ENCODE results near the gene MYH10. TPM values are rescaled to one million over a fixed set of nuclear protein-coding genes. Genes with fewer than 3 reads are reported as not detected.
"Not testable (repeated sequence)": the region's sequence is repeated elsewhere in the genome, so short reads cannot be mapped to it uniquely, and the experiment has no call there.

Gene MYH10
- total RNA-seq, 1 donor from 2014 or later = 13.2 TPM

DNA sequence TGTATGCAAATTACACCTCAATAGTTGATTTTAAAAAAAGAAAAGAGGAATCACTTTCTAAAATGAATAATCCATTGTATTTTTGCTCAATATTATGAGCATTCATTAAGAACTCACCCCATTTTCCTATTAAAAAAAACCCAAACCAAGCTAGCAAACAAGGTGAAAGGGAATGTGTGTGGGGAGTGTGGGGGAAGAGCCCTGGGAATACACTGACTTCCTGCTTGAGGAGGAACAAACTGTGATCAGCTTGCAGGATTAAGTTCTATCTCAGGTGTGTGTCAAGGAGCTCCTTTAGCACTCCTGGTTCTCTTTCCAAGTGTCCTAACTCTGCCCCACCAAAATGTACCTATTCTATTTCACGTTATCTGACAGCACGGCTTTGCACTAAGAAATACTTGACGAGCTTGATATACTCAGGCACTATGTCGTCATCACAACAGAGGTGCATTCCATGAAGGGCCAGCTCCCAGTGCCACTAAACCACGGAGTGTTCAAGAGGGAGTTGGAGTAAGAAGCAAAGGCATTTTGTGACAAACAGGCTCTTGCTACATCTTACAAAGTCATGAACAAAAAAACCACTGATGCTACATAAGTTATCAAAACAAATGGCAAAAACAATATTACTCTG lies 73.2 kb downstream of the MYH10 start:
- intact Hi-C loops (cut with micrococcal nuclease) = no loop called here
- Mint-ChIP-seq H3K36me3 (ENCODE audit: low read depth) (no peaks in the 10 kb centered on the region), H3K9me3 (no peaks in the 10 kb centered on the region), H3K4me3 (ENCODE audit: low read depth) (no peak overlapping the region), H3K27ac (no peak overlapping the region), H3K27me3 (ENCODE audit: low read depth) (peaks cover 1% of the 10 kb centered on the region), H3K4me1 (ENCODE audit: low read depth) (no peaks in the 10 kb centered on the region)
- no peak for DNase-seq (ENCODE audit: low spot score)

DNA sequence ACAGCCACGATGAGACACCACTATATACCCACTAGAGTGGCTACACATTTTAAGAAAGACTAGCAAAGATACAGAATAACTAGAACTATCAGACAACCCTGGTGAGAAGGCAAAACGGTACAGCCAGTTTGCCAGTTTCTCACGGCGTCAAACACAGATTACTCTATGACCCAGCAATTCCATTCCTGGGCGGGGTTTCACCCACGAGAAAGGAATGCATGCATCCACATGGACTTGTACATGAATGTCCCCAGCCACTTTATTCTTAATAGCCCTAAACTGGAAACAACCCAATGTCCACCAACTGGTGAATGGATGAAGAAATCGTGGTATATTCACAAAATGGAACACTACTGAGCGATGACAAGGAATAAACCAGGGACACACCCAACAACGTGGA lies 74.5 kb downstream of the MYH10 start:
- no peaks in the 10 kb centered on the region for H3K36me3 Mint-ChIP-seq (ENCODE audit: low read depth)
- DNase-seq (ENCODE audit: low spot score) = no peak
- H3K9me3 Mint-ChIP-seq = no peaks in the 10 kb centered on the region
- no peak overlapping the region for H3K27ac Mint-ChIP-seq
- intact Hi-C loops (cut with micrococcal nuclease) = no loop called here
- no peak overlapping the region for H3K4me3 Mint-ChIP-seq (ENCODE audit: low read depth)
- H3K4me1 Mint-ChIP-seq (ENCODE audit: low read depth) = no peaks in the 10 kb centered on the region
- peaks cover 1% of the 10 kb centered on the region for H3K27me3 Mint-ChIP-seq (ENCODE audit: low read depth)

DNA sequence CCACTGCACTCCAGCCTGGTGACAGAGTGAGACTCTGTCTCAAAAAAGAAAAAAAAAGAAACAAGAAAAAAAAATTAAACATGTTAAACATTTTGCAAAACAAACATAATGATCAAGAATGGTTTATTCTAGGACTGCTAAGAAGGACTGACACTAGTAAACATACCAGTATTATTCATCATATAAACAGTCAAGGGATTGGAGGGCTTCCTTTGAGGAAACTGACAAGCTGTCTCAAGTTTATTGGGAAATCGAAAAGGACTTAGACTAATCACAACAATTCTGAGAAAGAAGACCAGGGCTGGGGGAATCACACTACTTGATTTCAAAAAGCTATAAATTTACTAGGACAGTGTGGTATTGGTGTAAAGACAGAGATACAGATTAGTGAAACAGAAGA lies 75.5 kb downstream of the MYH10 start:
- peaks cover 1% of the 10 kb centered on the region for H3K27me3 Mint-ChIP-seq (ENCODE audit: low read depth)
- intact Hi-C loops (cut with micrococcal nuclease) = no loop called here
- H3K36me3 Mint-ChIP-seq (ENCODE audit: low read depth) = no peaks in the 10 kb centered on the region
- no peak for DNase-seq (ENCODE audit: low spot score)
- no peaks in the 10 kb centered on the region for H3K9me3 Mint-ChIP-seq
- no peak overlapping the region for H3K4me3 Mint-ChIP-seq (ENCODE audit: low read depth)
- H3K4me1 Mint-ChIP-seq (ENCODE audit: low read depth) = no peaks in the 10 kb centered on the region
- no peak overlapping the region for H3K27ac Mint-ChIP-seq

DNA sequence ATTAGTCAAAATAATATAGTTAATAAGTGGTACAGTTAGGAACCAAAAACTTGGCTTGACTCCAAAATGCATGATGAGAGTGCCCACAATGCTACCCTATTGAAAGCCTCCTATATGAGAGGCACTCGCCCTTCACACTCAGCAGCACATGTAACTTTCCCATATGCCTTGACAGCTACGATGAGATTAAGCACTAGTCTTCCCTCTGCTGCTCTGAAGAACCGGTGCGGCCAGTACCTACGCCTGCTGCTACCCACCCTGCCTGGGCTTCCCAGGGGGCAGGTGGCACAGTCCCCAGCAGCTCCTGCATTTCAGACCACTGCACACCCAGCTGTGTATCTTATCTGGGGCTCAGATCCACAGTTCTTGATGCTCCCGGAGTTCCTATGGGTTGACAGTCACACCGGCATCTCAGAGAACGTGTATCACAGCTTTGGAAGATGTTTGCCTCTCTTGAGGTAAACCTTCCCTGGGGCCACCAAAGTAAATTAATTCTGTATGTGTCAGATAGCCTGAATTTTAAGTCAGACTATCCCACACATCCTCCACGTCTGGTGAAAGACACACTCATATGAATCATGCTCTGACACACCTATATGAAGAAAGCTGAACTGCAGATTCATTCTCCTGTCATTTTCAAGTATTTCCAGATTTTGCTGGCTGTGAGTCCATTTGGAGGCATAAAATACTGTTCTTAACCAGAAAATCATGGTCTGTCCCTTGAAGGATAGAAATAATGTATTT lies 77.8 kb downstream of the MYH10 start:
- Mint-ChIP-seq H3K4me1 (ENCODE audit: low read depth) (no peaks in the 10 kb centered on the region), H3K27me3 (ENCODE audit: low read depth) (peaks cover 1% of the 10 kb centered on the region), H3K27ac (no peak overlapping the region), H3K9me3 (no peaks in the 10 kb centered on the region), H3K4me3 (ENCODE audit: low read depth) (no peak overlapping the region), H3K36me3 (ENCODE audit: low read depth) (no peaks in the 10 kb centered on the region)
- no peak for DNase-seq (ENCODE audit: low spot score)
- intact Hi-C loops (cut with micrococcal nuclease) = no loop called here

DNA sequence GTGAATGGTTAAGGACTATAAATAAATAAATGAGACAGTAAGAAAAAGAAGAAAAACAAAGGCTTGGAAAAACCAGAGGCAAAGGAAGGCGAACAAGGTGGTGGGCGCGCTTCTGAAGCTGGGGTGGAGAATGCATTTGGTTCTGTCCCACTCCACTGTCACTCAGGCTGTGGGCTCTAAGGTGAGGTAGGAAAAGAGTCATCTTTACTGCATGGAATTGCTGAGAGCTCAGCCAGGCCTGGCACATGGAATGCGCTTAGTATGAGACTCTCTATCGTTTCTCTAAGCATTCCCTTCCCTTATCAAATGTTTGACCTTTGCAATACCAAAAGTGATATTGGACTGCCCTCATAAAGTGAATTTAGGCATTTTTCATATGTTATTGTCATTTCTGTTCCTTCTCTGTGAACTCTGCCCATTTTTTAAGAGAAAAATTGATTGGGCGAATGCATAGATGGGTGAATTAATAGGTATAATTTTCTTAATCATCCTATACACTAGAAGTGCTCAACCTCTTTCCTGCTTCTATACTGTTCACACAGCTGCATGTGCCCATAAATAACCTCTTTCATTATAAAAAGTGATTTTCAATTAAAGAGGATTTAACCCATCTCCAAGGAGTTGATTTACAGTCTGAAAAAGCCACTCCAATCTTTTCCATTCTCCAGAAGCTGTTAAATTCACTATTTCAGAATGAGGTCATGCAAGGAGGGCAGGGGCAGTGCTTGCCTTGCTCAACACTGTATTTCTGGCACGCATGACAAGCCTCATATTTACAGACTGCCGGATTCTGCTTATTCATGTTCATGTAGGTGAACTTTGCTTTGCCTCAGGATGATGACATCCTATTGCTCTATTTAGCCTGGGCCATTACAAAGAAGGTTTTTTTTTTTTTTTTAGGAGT lies 87.7 kb downstream of the MYH10 start:
- H3K4me3 Mint-ChIP-seq (ENCODE audit: low read depth) = no peak overlapping the region
- no peak overlapping the region for H3K27ac Mint-ChIP-seq
- DNase-seq (ENCODE audit: low spot score) = no peak
- intact Hi-C loops (cut with micrococcal nuclease) = no loop called here
- H3K27me3 Mint-ChIP-seq (ENCODE audit: low read depth) = no peaks in the 10 kb centered on the region
- no peaks in the 10 kb centered on the region for H3K9me3 Mint-ChIP-seq
- no peaks in the 10 kb centered on the region for H3K4me1 Mint-ChIP-seq (ENCODE audit: low read depth)
- no peaks in the 10 kb centered on the region for H3K36me3 Mint-ChIP-seq (ENCODE audit: low read depth)

DNA sequence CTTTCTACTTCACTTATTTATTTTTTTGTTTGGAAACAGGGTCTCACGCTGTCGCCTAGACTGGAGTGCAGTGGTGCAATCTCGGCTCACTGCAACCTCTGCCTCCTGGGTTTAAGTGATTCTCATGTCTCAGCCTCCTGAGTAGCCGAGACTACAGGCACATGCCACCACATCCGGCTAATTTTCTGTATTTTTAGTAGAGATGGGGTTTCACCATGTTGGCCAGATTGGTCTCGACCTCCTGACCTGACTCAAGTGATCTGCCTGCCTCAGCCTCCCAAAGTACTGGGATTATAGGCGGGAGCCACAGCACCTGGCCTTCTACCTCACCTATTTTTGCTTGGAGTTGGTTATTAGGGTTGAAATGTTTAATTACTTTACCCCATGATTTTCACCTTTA lies 90.5 kb downstream of the MYH10 start:
- H3K4me1 Mint-ChIP-seq (ENCODE audit: low read depth); H3K27ac Mint-ChIP-seq; H3K9me3 Mint-ChIP-seq; H3K4me3 Mint-ChIP-seq (ENCODE audit: low read depth); intact Hi-C loops (cut with micrococcal nuclease); H3K36me3 Mint-ChIP-seq (ENCODE audit: low read depth); DNase-seq (ENCODE audit: low spot score); H3K27me3 Mint-ChIP-seq (ENCODE audit: low read depth): not testable (repeated sequence)

DNA sequence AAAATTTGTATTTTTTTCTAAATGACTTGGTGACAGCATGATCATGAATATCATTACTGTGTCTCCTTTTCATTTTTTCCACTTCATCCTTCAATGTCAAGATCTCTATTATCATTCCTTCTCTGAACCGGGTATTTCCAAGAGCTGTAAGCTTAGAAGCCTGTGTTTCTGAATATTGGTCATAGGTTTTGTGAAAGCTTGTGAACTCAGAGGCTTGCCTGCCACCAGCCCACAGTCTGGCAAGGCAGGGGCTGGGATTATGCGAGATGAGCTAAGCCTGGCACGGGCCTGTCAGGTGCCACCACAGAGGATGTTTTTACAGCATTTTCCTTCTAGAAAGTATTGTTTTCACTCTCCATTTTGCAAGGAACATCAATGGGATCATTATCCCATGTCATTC lies 92.8 kb downstream of the MYH10 start:
- Mint-ChIP-seq H3K4me1 (ENCODE audit: low read depth) (no peaks in the 10 kb centered on the region), H3K27ac (no peak overlapping the region), H3K36me3 (ENCODE audit: low read depth) (no peaks in the 10 kb centered on the region), H3K27me3 (ENCODE audit: low read depth) (no peaks in the 10 kb centered on the region), H3K4me3 (ENCODE audit: low read depth) (no peak overlapping the region), H3K9me3 (no peaks in the 10 kb centered on the region)
- DNase-seq (ENCODE audit: low spot score) = no peak
- intact Hi-C loops (cut with micrococcal nuclease) = no loop called here

DNA sequence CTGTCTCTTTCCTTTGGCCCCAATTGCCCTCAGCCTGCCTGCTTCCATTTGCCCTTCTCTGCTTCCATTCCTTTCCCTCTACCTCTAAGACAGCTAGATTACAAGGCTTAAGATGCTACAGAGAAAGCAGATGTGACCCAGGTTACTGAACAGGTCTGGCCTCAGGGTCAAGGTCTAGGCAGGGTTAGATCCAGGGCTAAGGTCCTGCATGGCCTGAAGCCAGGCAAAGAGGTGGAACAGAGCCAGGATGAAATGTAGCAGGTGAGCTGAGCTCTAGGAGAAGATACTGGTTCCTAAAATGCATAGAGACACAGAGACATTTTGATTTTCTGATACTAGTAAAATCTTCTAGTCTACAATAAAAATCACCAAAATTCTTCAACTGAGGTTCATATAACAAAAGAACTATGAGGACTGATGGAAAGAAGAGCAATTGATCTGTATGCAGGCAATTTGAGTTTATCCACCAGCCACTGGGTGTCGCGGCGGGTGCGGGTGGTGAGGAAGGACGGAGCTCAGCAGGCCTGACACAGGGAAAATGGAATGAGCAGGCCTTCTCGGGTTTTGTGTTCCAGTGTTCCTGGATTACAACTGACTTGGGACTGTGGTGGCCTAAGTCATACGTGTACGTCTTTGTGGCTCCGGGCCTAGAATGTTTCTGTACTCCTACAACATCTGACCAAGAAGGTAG lies 95.9 kb downstream of the MYH10 start:
- H3K27ac Mint-ChIP-seq = no peak overlapping the region
- no peak for DNase-seq (ENCODE audit: low spot score)
- H3K27me3 Mint-ChIP-seq (ENCODE audit: low read depth) = no peaks in the 10 kb centered on the region
- H3K4me3 Mint-ChIP-seq (ENCODE audit: low read depth) = no peak overlapping the region
- no peaks in the 10 kb centered on the region for H3K36me3 Mint-ChIP-seq (ENCODE audit: low read depth)
- intact Hi-C loops (cut with micrococcal nuclease) = no loop called here
- no peaks in the 10 kb centered on the region for H3K9me3 Mint-ChIP-seq
- no peaks in the 10 kb centered on the region for H3K4me1 Mint-ChIP-seq (ENCODE audit: low read depth)

DNA sequence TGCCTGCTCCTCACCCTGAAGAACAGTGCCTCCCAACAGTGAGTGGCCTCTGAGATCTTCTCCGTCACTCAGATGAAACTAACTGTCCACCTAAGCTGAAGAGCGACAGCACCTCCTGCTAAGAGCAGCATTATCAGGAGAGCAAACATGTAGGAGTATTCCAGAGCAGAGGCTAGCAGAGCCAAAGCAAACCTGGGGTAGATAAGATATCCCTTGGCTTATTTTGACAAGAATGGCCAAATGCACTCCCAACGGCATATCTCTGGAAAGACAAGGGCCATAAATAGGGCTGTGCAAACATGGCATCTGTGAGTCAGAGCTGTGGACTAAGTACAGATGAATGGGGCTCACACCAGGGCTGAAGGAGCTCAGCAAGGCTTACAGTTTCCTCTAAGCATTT lies 98.5 kb downstream of the MYH10 start:
- Mint-ChIP-seq H3K27ac (no peak overlapping the region), H3K4me1 (ENCODE audit: low read depth) (no peaks in the 10 kb centered on the region), H3K9me3 (no peaks in the 10 kb centered on the region), H3K27me3 (ENCODE audit: low read depth) (no peaks in the 10 kb centered on the region), H3K36me3 (ENCODE audit: low read depth) (no peaks in the 10 kb centered on the region), H3K4me3 (ENCODE audit: low read depth) (no peak overlapping the region)
- no peak for DNase-seq (ENCODE audit: low spot score)
- intact Hi-C loops (cut with micrococcal nuclease) = no loop called here

DNA sequence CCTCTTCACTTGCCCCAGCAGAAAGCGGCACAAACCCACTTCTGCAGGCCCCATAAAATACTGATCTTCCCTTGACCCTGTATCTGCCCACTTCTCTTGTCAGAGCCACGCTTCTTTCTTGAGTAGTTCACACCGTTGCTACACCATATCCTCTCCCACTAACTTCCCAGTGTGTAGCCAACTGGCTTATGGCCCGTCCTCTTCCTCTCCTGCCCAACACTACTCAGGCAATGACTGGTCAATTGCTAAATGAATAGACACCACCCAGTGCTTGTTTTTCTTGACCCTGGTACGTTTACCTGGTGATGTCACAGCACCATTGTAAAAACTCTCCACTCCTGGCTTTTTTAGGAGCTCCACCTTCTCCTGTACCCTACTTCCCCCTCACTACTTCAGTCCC lies 107.9 kb downstream of the MYH10 start:
- Mint-ChIP-seq H3K4me3 (ENCODE audit: low read depth) (no peak overlapping the region), H3K27me3 (ENCODE audit: low read depth) (no peaks in the 10 kb centered on the region)

DNA sequence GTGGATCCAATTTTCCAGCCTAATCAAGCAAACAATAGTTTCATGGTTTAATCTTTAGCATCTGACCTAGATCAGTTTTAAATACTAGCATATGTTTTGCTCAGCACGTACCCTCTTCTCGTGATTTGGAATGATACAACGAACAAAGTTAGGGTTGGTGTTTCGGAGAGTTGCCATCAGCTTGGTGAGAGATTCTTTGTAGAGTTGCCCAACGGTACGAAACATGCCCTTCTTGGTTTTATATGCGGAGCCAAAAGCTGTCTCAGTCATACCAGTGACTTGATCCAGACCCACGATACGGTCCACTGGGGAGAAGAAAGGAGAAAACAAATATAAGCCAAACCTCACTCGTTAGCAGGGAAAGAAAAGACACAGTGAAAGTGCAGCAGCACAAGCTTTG lies 109.5 kb downstream of the MYH10 start:
- Mint-ChIP-seq H3K27ac (no peak overlapping the region), H3K4me3 (ENCODE audit: low read depth) (no peak overlapping the region), H3K27me3 (ENCODE audit: low read depth) (no peaks in the 10 kb centered on the region), H3K4me1 (ENCODE audit: low read depth) (no peaks in the 10 kb centered on the region), H3K36me3 (ENCODE audit: low read depth) (no peaks in the 10 kb centered on the region), H3K9me3 (no peaks in the 10 kb centered on the region)
- intact Hi-C loops (cut with micrococcal nuclease) = no loop called here
- no peak for DNase-seq (ENCODE audit: low spot score)

More for the DNA sequence above, 107.9 kb downstream of the MYH10 start:
- H3K27ac Mint-ChIP-seq = no peak overlapping the region
- H3K9me3 Mint-ChIP-seq = no peaks in the 10 kb centered on the region
- H3K4me1 Mint-ChIP-seq (ENCODE audit: low read depth) = no peaks in the 10 kb centered on the region
- intact Hi-C loops (cut with micrococcal nuclease) = no loop called here
- DNase-seq (ENCODE audit: low spot score) = no peak
- no peaks in the 10 kb centered on the region for H3K36me3 Mint-ChIP-seq (ENCODE audit: low read depth)

DNA sequence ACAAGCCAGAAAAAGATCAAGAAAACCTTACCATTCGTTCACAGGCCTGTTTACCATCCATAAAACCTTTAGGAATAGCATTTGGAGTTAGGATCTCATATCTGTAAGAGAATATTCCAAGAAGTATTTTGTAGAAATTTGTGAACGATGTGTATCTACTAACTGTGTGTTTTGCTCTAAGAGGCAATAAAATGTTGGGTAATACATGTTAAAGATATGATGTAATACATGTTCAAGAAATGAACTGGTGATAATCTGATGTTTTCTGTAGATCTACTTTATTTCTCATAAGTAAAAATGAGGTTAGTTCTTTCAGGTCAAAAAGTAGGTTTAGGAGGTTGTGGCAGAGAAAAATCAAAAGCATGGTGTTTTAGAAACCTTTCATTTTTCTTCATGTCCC lies 111.7 kb downstream of the MYH10 start:
- no peak for DNase-seq (ENCODE audit: low spot score)
- intact Hi-C loops (cut with micrococcal nuclease) = no loop called here
- no peaks in the 10 kb centered on the region for H3K9me3 Mint-ChIP-seq
- H3K4me3 Mint-ChIP-seq (ENCODE audit: low read depth) = no peak overlapping the region
- H3K4me1 Mint-ChIP-seq (ENCODE audit: low read depth) = no peaks in the 10 kb centered on the region
- no peaks in the 10 kb centered on the region for H3K36me3 Mint-ChIP-seq (ENCODE audit: low read depth)
- no peaks in the 10 kb centered on the region for H3K27me3 Mint-ChIP-seq (ENCODE audit: low read depth)
- no peak overlapping the region for H3K27ac Mint-ChIP-seq

Data from activated T-helper 2 cell treated with anti-CD3 and anti-CD28 coated beads, Interferon-gamma antibody, Interleukin-2, Interleukin-4, amounts not matched to agents 10 μg/mL and 5 μg/mL and 100 μg/mL, durations not matched to agents 14 hours and 24 hours and 36 hours (primary cell).